Sigmoid colon (tissue), 4 donors: ENCODE measurements around the gene CYP39A1.

Source experiments
- CTCF ChIP-seq, 4 experiments: fragments of 450-650 bp in 3 of 4; fragments of 200-600 bp in 1 of 4; IDR thresholded peaks; one replicate each; pipeline ENCODE4 v1.5.1; 2016 to 2019; ENCODE audit warnings: antibody characterized with exemption in 4 of 4, mild to moderate bottlenecking in 3 of 4, moderate library complexity in 2 of 4
- POLR2A ChIP-seq, 2 donors: fragments of 450-650 bp; IDR thresholded peaks; one replicate each; pipeline ENCODE4 v1.6.1; 2016; ENCODE audit warnings: antibody characterized with exemption in 2 of 2, mild to moderate bottlenecking in 2 of 2, moderate library complexity in 2 of 2
- POLR2AphosphoS5 ChIP-seq, 4 donors: sonication (generic); formaldehyde crosslinking; IDR thresholded peaks; one replicate each; pipeline ENCODE4 v1.6.1; 2017; ENCODE audit warnings: antibody characterized with exemption in 4 of 4

- TF ChIP-seq CTCF (IDR thresholded peaks at IDR 0.05) (no peak), POLR2A (IDR thresholded peaks at IDR 0.05) (no peak), POLR2AphosphoS5 (IDR thresholded peaks at IDR 0.05) (no peak)
Observed at GRCh38 chr6:46530896-46531295, 121.7 kb downstream of the CYP39A1 start.
